Measurements from ENCODE around the gene PLAAT2. TPM values are rescaled to one million over a fixed set of nuclear protein-coding genes. Genes with fewer than 3 reads are reported as not detected.
"Not testable (repeated sequence)": the region's sequence is repeated elsewhere in the genome, so short reads cannot be mapped to it uniquely, and the experiment has no call there.

PLAAT2 gene
- total and polyA plus RNA-seq, 3 donors from 2014 or later = 0.43 to 1.2 (median 0.66) TPM

- Histone ChIP-seq H3K9me3 (no peaks in the 10 kb centered on the region), H3K36me3 (ENCODE audit: low read depth, missing control alignments) (no peaks in the 10 kb centered on the region), H3K27ac (peak overlapping the region; percentile 71 to 86), H3K4me3 (no peak overlapping the region), H3K4me1 (peaks cover 30% of the 10 kb centered on the region), H3K27me3 (no peaks in the 10 kb centered on the region)
- TF ChIP-seq CTCF (IDR thresholded peaks at IDR 0.05) (no peak), POLR2A (IDR thresholded peaks at IDR 0.05) (no peak)
- WGBS, 2 donors = 82 to 94% methylated on average over 14 of the region's 14 CpGs
- DNase-seq = peak; percentile 18
- intact Hi-C loops (cut with DNase I; ENCODE audit: low total_unique reads) = no loop called here
These were observed 46.9 kb upstream of the PLAAT2 start for GRCh38 chr11:63609971-63610580.

GRCh38 chr11:63609536-63609935, 46.4 kb upstream of the PLAAT2 start:
- intact Hi-C loops (cut with DNase I; ENCODE audit: low total_unique reads) = no loop called here

GRCh38 chr11:63608353-63609345, 45.5 kb upstream of the PLAAT2 start:
- Histone ChIP-seq H3K9me3 (no peaks in the 10 kb centered on the region), H3K4me3 (no peak overlapping the region), H3K36me3 (ENCODE audit: low read depth, missing control alignments) (no peaks in the 10 kb centered on the region), H3K27me3 (no peaks in the 10 kb centered on the region), H3K27ac (peak overlapping the region; percentile 71 to 86), H3K4me1 (peaks cover 30% of the 10 kb centered on the region)
- intact Hi-C loops (cut with DNase I; ENCODE audit: low total_unique reads) = no loop called here
- TF ChIP-seq CTCF (IDR thresholded peaks at IDR 0.05) = no peak
- TF ChIP-seq POLR2A (IDR thresholded peaks at IDR 0.05) = no peak
- DNase-seq = peak; percentile 10
- WGBS, 2 donors = 47 to 61% methylated on average over 11 of the region's 11 CpGs

More at GRCh38 chr11:63609536-63609935, 46.4 kb upstream of the PLAAT2 start:
- no peaks in the 10 kb centered on the region for H3K36me3 ChIP-seq (ENCODE audit: low read depth, missing control alignments)
- WGBS, 2 donors = 67 to 71% methylated on average over 4 of the region's 4 CpGs
- H3K9me3 ChIP-seq = no peaks in the 10 kb centered on the region
- TF ChIP-seq POLR2A (IDR thresholded peaks at IDR 0.05) (no peak), CTCF (IDR thresholded peaks at IDR 0.05) (no peak)
- H3K27me3 ChIP-seq = no peaks in the 10 kb centered on the region
- H3K4me3 ChIP-seq = no peak overlapping the region
- peak; percentile 58 for DNase-seq
- peak overlapping the region; percentile 71 to 86 for H3K27ac ChIP-seq
- peaks cover 30% of the 10 kb centered on the region for H3K4me1 ChIP-seq

GRCh38 chr11:63603180-63603518, 40.0 kb upstream of the PLAAT2 start:
- DNase-seq = peak; percentile 93
- H3K4me3 ChIP-seq = no peak overlapping the region
- intact Hi-C loops (cut with DNase I; ENCODE audit: low total_unique reads) = no loop called here
- peak overlapping the region in 1 of 2 donors; percentile 71 for H3K27ac ChIP-seq
- no peak for TF ChIP-seq POLR2A (IDR thresholded peaks at IDR 0.05)
- TF ChIP-seq CTCF (IDR thresholded peaks at IDR 0.05) = no peak
- H3K36me3 ChIP-seq (ENCODE audit: low read depth, missing control alignments) = no peaks in the 10 kb centered on the region
- no peaks in the 10 kb centered on the region for H3K9me3 ChIP-seq
- WGBS, 2 donors = 42 to 58% methylated on average over 3 of the region's 3 CpGs
- H3K27me3 ChIP-seq = no peaks in the 10 kb centered on the region
- H3K4me1 ChIP-seq = peaks cover 14% of the 10 kb centered on the region

- peak; percentile 75 for DNase-seq
- Histone ChIP-seq H3K27ac (peak overlapping the region; percentile 44 to 71), H3K4me1 (peaks cover 12% of the 10 kb centered on the region)
- 46 to 65% methylated on average over 11 of the region's 11 CpGs for WGBS, 2 donors
- H3K4me3 ChIP-seq; H3K9me3 ChIP-seq; H3K27me3 ChIP-seq; intact Hi-C loops (cut with DNase I; ENCODE audit: low total_unique reads); H3K36me3 ChIP-seq (ENCODE audit: low read depth, missing control alignments): not testable (repeated sequence)
These were observed 39.4 kb upstream of the PLAAT2 start for GRCh38 chr11:63602290-63603179.
